K562 (cell line): ENCODE measurements around the gene TNFSF13. TPM values are rescaled to one million over a fixed set of nuclear protein-coding genes. Genes with fewer than 3 reads are reported as not detected.

Experiments used
- ATAC-seq: fragments of 200-7000 bp; cut with Tn5 transposase; 3 replicates; pipeline ENCODE4 v1.9.1; 2020; ENCODE audit warnings: moderate library complexity
- BruUV-seq: library from RNA; stranded (reverse); fragments of 400-500 nt; replicated peaks from 2 replicates; lab custom pipeline; 2021; lab: Mats Ljungman, UMichigan
- CTCF ChIA-PET: fragments of 300-600 bp; formaldehyde crosslinking; extraction: SDS; loops from one replicate; lab custom pipeline; 2021; ENCODE audit warnings: low intra/inter-chr PET ratio; lab: Yijun Ruan, JAX
- POLR2A ChIA-PET: fragments of 300-600, 350-650 bp; sonication (Branson Sonifier 250); formaldehyde crosslinking; extraction: SDS; loops from one replicate; lab custom pipeline; 2021; ENCODE audit warnings: antibody characterized with exemption, inconsistent platforms; lab: Yijun Ruan, JAX
- DNase-seq, 4 experiments: peaks; one replicate each; pipeline versions ENCODE4 v3.0.0 to v3.0.0-alpha.2; 2011 to 2018; ENCODE audit warnings: low spot score in 3 of 4, mixed read lengths in 3 of 4; ENCODE audit errors: extremely low read depth in 1 of 4
- FAIRE-seq: peaks from 2 replicates; lab custom pipeline; 2011; peaks lifted over from hg19 to GRCh38; lab: Jason Lieb, UNC
- H2AFZ ChIP-seq: 2 replicates; pipeline ENCODE4 v1.6.0; 2011; ENCODE audit warnings: low read depth, low read length, control low read depth, inconsistent platforms
- H3K27ac ChIP-seq: fragments of 200-600 bp; 3 replicates; pipeline ENCODE4 v1.8.0; 2011; ENCODE audit warnings: low read depth, mild to moderate bottlenecking, control low read depth, inconsistent platforms, low read length, moderate library complexity, mixed read lengths; ENCODE audit errors: extremely low read depth
- H3K27me3 ChIP-seq, 2 experiments: fragments of 300-600 bp in 1 of 2; 2 replicates in 1 of 2; 3 replicates in 1 of 2; pipeline versions ENCODE4 v1.6.0 to v1.8.0; 2011; ENCODE audit warnings: inconsistent platforms in 2 of 2, low read length in 2 of 2, mild to moderate bottlenecking in 1 of 2, mixed read lengths in 1 of 2, moderate library complexity in 1 of 2; ENCODE audit not compliant: control insufficient read depth in 2 of 2, insufficient read depth in 2 of 2
- H3K36me3 ChIP-seq: fragments of 300-600 bp; 3 replicates; pipeline ENCODE4 v1.8.0; 2011; ENCODE audit warnings: mild to moderate bottlenecking, low read length, inconsistent platforms; ENCODE audit not compliant: control insufficient read depth, insufficient read depth
- H3K4me1 ChIP-seq, 2 experiments: fragments of 200-600 bp in 1 of 2; replicated peaks in 1 of 2; 2 replicates in 1 of 2; 3 replicates in 1 of 2; pipeline versions ENCODE4 v1.5.1 to v1.8.0; 2011; ENCODE audit warnings: inconsistent platforms in 2 of 2, low read length in 2 of 2, mild to moderate bottlenecking in 1 of 2, mixed read lengths in 1 of 2, moderate library complexity in 1 of 2; ENCODE audit not compliant: control insufficient read depth in 2 of 2, insufficient read depth in 2 of 2
- H3K4me2 ChIP-seq: 2 replicates; pipeline ENCODE4 v1.6.1; 2011; ENCODE audit warnings: low read length, control low read depth, inconsistent platforms, mixed read lengths; ENCODE audit not compliant: insufficient read depth
- H3K4me3 ChIP-seq: fragments of 200-600 bp; sonication (generic), shearing (Covaris generic); 2 replicates; pipeline ENCODE4 v1.5.1; 2016; ENCODE audit warnings: control low read depth, inconsistent platforms
- H3K79me2 ChIP-seq: fragments of 200-600 bp; 3 replicates; pipeline ENCODE4 v1.8.0; 2011; ENCODE audit warnings: low read length, inconsistent platforms; ENCODE audit not compliant: control insufficient read depth, insufficient read depth
- H3K9ac ChIP-seq, 2 experiments: 2 replicates each; pipeline versions ENCODE4 v1.6.0 to v1.6.1; 2011; ENCODE audit warnings: low read depth in 2 of 2, low read length in 2 of 2, control low read depth in 1 of 2, inconsistent platforms in 1 of 2, mild to moderate bottlenecking in 1 of 2, mixed read lengths in 1 of 2; ENCODE audit not compliant: insufficient read depth in 1 of 2
- H3K9me1 ChIP-seq: one replicate; pipeline ENCODE4 v1.6.0; 2011; ENCODE audit warnings: inconsistent platforms, mild to moderate bottlenecking, low read length, moderate library complexity; ENCODE audit not compliant: control insufficient read depth, insufficient read depth
- H3K9me3 ChIP-seq: replicated peaks from 2 replicates; pipeline ENCODE4 v1.5.1; 2011; ENCODE audit warnings: low read depth, low read length, inconsistent platforms; ENCODE audit not compliant: control insufficient read depth, insufficient read depth
- H4K20me1 ChIP-seq: replicated peaks from 2 replicates; pipeline ENCODE4 v1.6.1; 2011; ENCODE audit warnings: low read length, inconsistent platforms, mixed read lengths; ENCODE audit not compliant: control insufficient read depth, insufficient read depth
- CEBPG ChIP-seq, 3 experiments: fragments of 200-800 bp in 1 of 3; sonication (Bioruptor generic) in 1 of 3; sonication (generic) in 1 of 3; formaldehyde crosslinking in 1 of 3; IDR thresholded peaks in 2 of 3; conservative IDR thresholded peaks in 1 of 3; 2 replicates each; pipeline versions ENCODE4 v1.6.1 to v1.8.0; 2016 to 2022; ENCODE audit warnings: missing compliant biosample characterization in 2 of 3, missing genetic modification characterization in 2 of 3, mild to moderate bottlenecking in 1 of 3, missing genetic modification reagents in 1 of 3
- ELF2 ChIP-seq: fragments of 250-450 bp; sonication (Bioruptor Pico); IDR thresholded peaks from 2 replicates; pipeline ENCODE4 v1.5.0; 2021; ENCODE audit warnings: mild to moderate bottlenecking
- ESRRA ChIP-seq: fragments of 450-650 bp; IDR thresholded peaks from 2 replicates; pipeline ENCODE4 v1.6.1; 2014; ENCODE audit warnings: low read depth, mild to moderate bottlenecking, moderate library complexity, borderline replicate concordance
- GABPA ChIP-seq: fragments of 200-800 bp; sonication (Bioruptor generic); conservative IDR thresholded peaks from 2 replicates; pipeline ENCODE4 v1.6.1; 2016; ENCODE audit warnings: low read depth, missing genetic modification characterization, missing compliant biosample characterization
- GATAD2B ChIP-seq: fragments of 450-650 bp; IDR thresholded peaks from 2 replicates; pipeline ENCODE4 v1.6.1; 2017; ENCODE audit warnings: mild to moderate bottlenecking, borderline replicate concordance
- GTF3C2 ChIP-seq: IDR thresholded peaks from 3 replicates; pipeline ENCODE4 v1.6.1; 2011; ENCODE audit warnings: borderline replicate concordance, mild to moderate bottlenecking, moderate library complexity; ENCODE audit not compliant: insufficient read length; ENCODE audit errors: extremely low read depth
- HNRNPL ChIP-seq: fragments of 200-400 bp; formaldehyde crosslinking; IDR thresholded peaks from 2 replicates; pipeline ENCODE4 v1.6.1; 2017; ENCODE audit warnings: low read depth, mild to moderate bottlenecking, low read length
- MAFF ChIP-seq: IDR thresholded peaks from 2 replicates; pipeline ENCODE4 v1.6.1; 2012; ENCODE audit warnings: low read length, improper control_type of control experiment
- MIER1 ChIP-seq: fragments of 450-650 bp; IDR thresholded peaks from 2 replicates; pipeline ENCODE4 v1.6.1; 2016; ENCODE audit warnings: antibody characterized with exemption, mild to moderate bottlenecking, low read depth
- MTA1 ChIP-seq: fragments of 450-650 bp; IDR thresholded peaks from 2 replicates; pipeline ENCODE4 v1.6.1; 2017; ENCODE audit warnings: borderline replicate concordance
- POLR3G ChIP-seq: IDR thresholded peaks from 2 replicates; pipeline ENCODE4 v1.6.1; 2011; ENCODE audit not compliant: insufficient read length, insufficient replicate concordance; ENCODE audit errors: extremely low read depth
- RAD51 ChIP-seq: fragments of 450-650 bp; IDR thresholded peaks from 2 replicates; pipeline ENCODE4 v1.7.1; 2016; ENCODE audit warnings: low read depth, mild to moderate bottlenecking, borderline replicate concordance
- RBM34 ChIP-seq: fragments of 200-400 bp; formaldehyde crosslinking; IDR thresholded peaks from 2 replicates; pipeline ENCODE4 v1.6.1; 2018; ENCODE audit warnings: low read length, borderline replicate concordance; ENCODE audit not compliant: insufficient read depth
- SREBF2 ChIP-seq: sonication (generic); formaldehyde crosslinking; IDR thresholded peaks from 2 replicates; pipeline ENCODE4 v1.4.0; 2020; ENCODE audit warnings: mild to moderate bottlenecking, missing genetic modification reagents
- TCF3 ChIP-seq: sonication (generic); formaldehyde crosslinking; IDR thresholded peaks from 2 replicates; pipeline ENCODE4 v1.4.0; 2020; ENCODE audit warnings: mild to moderate bottlenecking, missing genetic modification reagents
- USF2 ChIP-seq: sonication (generic); formaldehyde crosslinking; IDR thresholded peaks from 2 replicates; pipeline ENCODE4 v1.5.0; 2020; ENCODE audit warnings: missing genetic modification reagents
- ZFP1 ChIP-seq: fragments of 450-650 bp; formaldehyde crosslinking; IDR thresholded peaks from 2 replicates; pipeline ENCODE4 v1.4.0; 2020; ENCODE audit warnings: mild to moderate bottlenecking, mixed read lengths
- ZKSCAN1 ChIP-seq: fragments of 150-350 bp; IDR thresholded peaks from 2 replicates; pipeline ENCODE4 v1.6.1; 2016; ENCODE audit warnings: low read depth, low read length
- WGBS: fragments of 100-300 bp; shearing (Covaris generic); methylation state at CpG from one replicate; pipeline ENCODE4 v1.1.6; 2016; ENCODE audit warnings: low coverage, mixed read lengths; ENCODE audit not compliant: insufficient coverage; ENCODE audit errors: missing lambda C conversion rate; 5-methylcytosine and 5-hydroxymethylcytosine counted together
- in situ Hi-C: fragments of 300-500 bp; cut with MboI; formaldehyde crosslinking; loops from 4 replicates; pipeline ENCODE4 v1.15.0; 2018; ENCODE audit warnings: inconsistent platforms, mixed read lengths
- intact Hi-C: fragments of 100-400 bp; cut with micrococcal nuclease; formaldehyde crosslinking; loops from 2 replicates; pipeline ENCODE4 v1.14.2; 2022
- polyA plus RNA-seq, 8 experiments: library from polyadenylated mRNA; depleted of rRNA in 4 of 8; stranded (reverse) in 5 of 8; unstranded in 3 of 8; fragments of >200 nt; fragmentation: Nextera tagmentation in 2 of 8; fragmentation: Illumina TruSeq in 1 of 8; extraction: Ambion mirVana in 2 of 8; extraction: Trizol in 1 of 8; gene quantifications; 2 replicates each; pipeline versions ENCODE4 v1.2.1 to v1.2.3, GENCODE V29; 2011 to 2014; ENCODE audit warnings: inconsistent platforms in 1 of 8, missing spikeins in 1 of 8
- total RNA-seq, 7 experiments: library from RNA; depleted of rRNA in 6 of 7; stranded (reverse); fragments of >200 nt in 6 of 7; fragmentation: Illumina TruSeq in 2 of 7; extraction: Trizol in 2 of 7; gene quantifications; 2 replicates each; pipeline versions ENCODE4 v1.2.1 to v1.2.3, GENCODE V29; 2011 to 2021; ENCODE audit warnings: low replicate concordance in 1 of 7

The TNFSF13 gene
- total and polyA plus RNA-seq, 9 of the 15 experiments (the other 6 are each of a cell fraction or from before 2014, with no cell fraction given), result 0.04 to 0.51 (median 0.19) TPM; not detected in 1

GRCh38 chr17:7579001-7579833, 20.7 kb downstream of the TNFSF13 start, which contains the start of gene CD68:
Gene CD68, plus strand, starts transcription at chr17:7579638. Its CDS starts 40 bp downstream, at chr17:7579678.
- intact Hi-C loops, result no loop called here
- Histone ChIP-seq H3K4me3 (peak within 1 kb of the TSS; percentile 42), H3K36me3 (peaks cover 52% of the 10 kb centered on the region), H4K20me1 (peaks cover 38% of the 10 kb centered on the region), H3K4me1 (peaks cover 52 to 57% of the 10 kb centered on the region in 2 experiments), H3K9ac (peak within 1 kb of the TSS; percentile 74 to 92), H3K27me3 (no peaks in the 10 kb centered on the region), H2AFZ (0 out of 2 replicates have a peak within 1 kb of the TSS, but pooled peaks have one; percentile 9), H3K9me3 (no peaks in the 10 kb centered on the region), H3K9me1 (peaks cover 9% of the 10 kb centered on the region), H3K4me2 (peak within 1 kb of the TSS; percentile 90), H3K79me2 (peaks cover 75% of the 10 kb centered on the region), H3K27ac (peak within 1 kb of the TSS; percentile 81)
- no TSS peak for BruUV-seq
- peak in 2 of 4 experiments; percentile 68 to 83 for DNase-seq
- ATAC-seq, result peak; percentile 71
- POLR2A ChIA-PET, result interaction anchor here (0.6 to 1.9 kb wide), 9 partner anchors 10 to 802 kb away, joined by 3 to 6 read pairs (median 3); partner anchors contain the start of genes ATP1B2, POLR2A, SOX15 and TMEM256
- 0% methylated on average over 4 of the region's 7 CpGs for WGBS
- in situ Hi-C loops, result no loop called here
- FAIRE-seq, result peak; percentile 92
- CTCF ChIA-PET, result no interaction called here
- TF ChIP-seq ZKSCAN1, result 0 out of 2 replicates have a peak, but pooled peaks have one; percentile 10
- TF ChIP-seq MIER1, result no peak
- TF ChIP-seq RBM34, result no peak
- no peak for TF ChIP-seq GTF3C2
- TF ChIP-seq USF2 (CRISPR knock-in tag), result no peak
- TF ChIP-seq ESRRA, result no peak
- TF ChIP-seq TCF3 (CRISPR knock-in tag), result no peak
- 0 out of 2 replicates have a peak, but pooled peaks have one; percentile 12 for TF ChIP-seq ELF2
- peak; percentile 68 for TF ChIP-seq GABPA (tag)
- TF ChIP-seq MAFF, result no peak
- no peak for TF ChIP-seq SREBF2 (CRISPR knock-in tag)
- no peak for TF ChIP-seq ZFP1
- TF ChIP-seq MTA1, result no peak
- no peak for TF ChIP-seq HNRNPL
- no peak for TF ChIP-seq GATAD2B
- no peak for TF ChIP-seq POLR3G
- peak; percentile 80 for TF ChIP-seq CEBPG (CRISPR knock-in tag; IDR thresholded peaks at IDR 0.05)
- TF ChIP-seq CEBPG (tag; conservative IDR thresholded peaks at IDR 0.05 in 1 of 2, IDR thresholded peaks at IDR 0.05 in 1 of 2), result peak; percentile 67 to 73
- peak; percentile 34; the same call in 1 of the 2 replicates for TF ChIP-seq RAD51
